ENCODE results near the gene ELAVL1.

- TF ChIP-seq CTCF (IDR thresholded peaks at IDR 0.05), result no peak
- TF ChIP-seq POLR2A (IDR thresholded peaks at IDR 0.05), result no peak
Measured at GRCh38 chr19:7993560-7993959, 11.9 kb downstream of the ELAVL1 start.

Measured in adrenal gland (tissue), 5 donors.